HFFc6 (cell line): ENCODE data around the gene QKI. TPM values are rescaled to one million over a fixed set of nuclear protein-coding genes. Genes with fewer than 3 reads are reported as not detected.
"Not testable (repeated sequence)": the region's sequence is repeated elsewhere in the genome, so short reads cannot be mapped to it uniquely, and the experiment has no call there.

Source experiments
- DNase-seq: peaks from one replicate; pipeline ENCODE4 v3.0.0-alpha.2; 2018
- H3K27ac Mint-ChIP-seq: 2 replicates; pipeline ENCODE4 v1.8.0; 2020; ENCODE audit warnings: mild to moderate bottlenecking, mixed read lengths
- H3K27me3 Mint-ChIP-seq: 2 replicates; pipeline ENCODE4 v1.8.0; 2021; ENCODE audit warnings: mild to moderate bottlenecking, moderate library complexity, mixed read lengths; ENCODE audit not compliant: insufficient read depth
- H3K36me3 Mint-ChIP-seq: 2 replicates; pipeline ENCODE4 v1.8.0; 2021; ENCODE audit warnings: low read depth, mixed read lengths
- H3K4me1 Mint-ChIP-seq: 2 replicates; pipeline ENCODE4 v1.8.0; 2020; ENCODE audit warnings: low read depth, mixed read lengths
- H3K4me3 Mint-ChIP-seq: 2 replicates; pipeline ENCODE4 v1.8.0; 2020; ENCODE audit warnings: mild to moderate bottlenecking, moderate library complexity, mixed read lengths
- H3K9me3 Mint-ChIP-seq: 2 replicates; pipeline ENCODE4 v1.8.0; 2020; ENCODE audit warnings: mild to moderate bottlenecking, mixed read lengths
- total RNA-seq, 6 experiments: library from RNA; stranded (reverse); fragmentation: NEBNext Ultra II Directional; extraction: Animal tissue kit (Norgen Biotek cat#: 25700); gene quantifications; 2 replicates in 1 of 6; 3 replicates in 5 of 6; pipeline ENCODE4 v1.2.3, GENCODE V29; 2021
- TF ChIP-seq, protein P1 (sequence below): fragments of 200-600 bp; sonication (generic); IDR thresholded peaks from 2 replicates; pipeline ENCODE4 v1.5.0; 2021; ENCODE audit warnings: antibody characterized with exemption, mild to moderate bottlenecking

Gene QKI
- total RNA-seq, 6 experiments from 2014 or later, result 71.3 to 90.5 (median 85.1) TPM

DNA sequence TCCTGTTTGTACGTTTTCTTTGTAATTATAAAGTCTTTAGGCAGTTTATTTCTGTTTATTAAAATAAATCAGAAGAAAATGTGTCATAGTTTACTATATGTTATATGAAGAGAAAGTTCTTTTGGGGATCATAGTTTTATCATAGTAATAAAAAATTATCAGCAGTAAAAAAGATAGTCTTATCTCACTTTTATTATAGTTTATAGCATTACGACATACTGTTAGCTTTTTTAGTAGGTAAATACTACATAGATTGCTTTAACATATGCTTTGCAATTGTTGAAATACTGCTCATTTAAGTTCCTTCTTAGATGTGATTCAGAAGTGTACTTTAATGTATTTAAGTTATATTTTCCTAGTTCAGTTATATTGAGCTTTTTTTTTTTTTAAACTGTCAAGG lies 13.9 kb downstream of the QKI start:
- no peak for DNase-seq
- H3K27me3 Mint-ChIP-seq, result no peaks in the 10 kb centered on the region
- H3K36me3 Mint-ChIP-seq, result no peaks in the 10 kb centered on the region
- TF ChIP-seq, protein P1, sequence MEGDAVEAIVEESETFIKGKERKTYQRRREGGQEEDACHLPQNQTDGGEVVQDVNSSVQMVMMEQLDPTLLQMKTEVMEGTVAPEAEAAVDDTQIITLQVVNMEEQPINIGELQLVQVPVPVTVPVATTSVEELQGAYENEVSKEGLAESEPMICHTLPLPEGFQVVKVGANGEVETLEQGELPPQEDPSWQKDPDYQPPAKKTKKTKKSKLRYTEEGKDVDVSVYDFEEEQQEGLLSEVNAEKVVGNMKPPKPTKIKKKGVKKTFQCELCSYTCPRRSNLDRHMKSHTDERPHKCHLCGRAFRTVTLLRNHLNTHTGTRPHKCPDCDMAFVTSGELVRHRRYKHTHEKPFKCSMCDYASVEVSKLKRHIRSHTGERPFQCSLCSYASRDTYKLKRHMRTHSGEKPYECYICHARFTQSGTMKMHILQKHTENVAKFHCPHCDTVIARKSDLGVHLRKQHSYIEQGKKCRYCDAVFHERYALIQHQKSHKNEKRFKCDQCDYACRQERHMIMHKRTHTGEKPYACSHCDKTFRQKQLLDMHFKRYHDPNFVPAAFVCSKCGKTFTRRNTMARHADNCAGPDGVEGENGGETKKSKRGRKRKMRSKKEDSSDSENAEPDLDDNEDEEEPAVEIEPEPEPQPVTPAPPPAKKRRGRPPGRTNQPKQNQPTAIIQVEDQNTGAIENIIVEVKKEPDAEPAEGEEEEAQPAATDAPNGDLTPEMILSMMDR, result no peak
- H3K9me3 Mint-ChIP-seq, result no peaks in the 10 kb centered on the region
- H3K27ac Mint-ChIP-seq, result no peak overlapping the region; the same call in 1 of the 2 replicates
- H3K4me3 Mint-ChIP-seq, result no peak overlapping the region
- peaks cover 73% of the 10 kb centered on the region for H3K4me1 Mint-ChIP-seq

DNA sequence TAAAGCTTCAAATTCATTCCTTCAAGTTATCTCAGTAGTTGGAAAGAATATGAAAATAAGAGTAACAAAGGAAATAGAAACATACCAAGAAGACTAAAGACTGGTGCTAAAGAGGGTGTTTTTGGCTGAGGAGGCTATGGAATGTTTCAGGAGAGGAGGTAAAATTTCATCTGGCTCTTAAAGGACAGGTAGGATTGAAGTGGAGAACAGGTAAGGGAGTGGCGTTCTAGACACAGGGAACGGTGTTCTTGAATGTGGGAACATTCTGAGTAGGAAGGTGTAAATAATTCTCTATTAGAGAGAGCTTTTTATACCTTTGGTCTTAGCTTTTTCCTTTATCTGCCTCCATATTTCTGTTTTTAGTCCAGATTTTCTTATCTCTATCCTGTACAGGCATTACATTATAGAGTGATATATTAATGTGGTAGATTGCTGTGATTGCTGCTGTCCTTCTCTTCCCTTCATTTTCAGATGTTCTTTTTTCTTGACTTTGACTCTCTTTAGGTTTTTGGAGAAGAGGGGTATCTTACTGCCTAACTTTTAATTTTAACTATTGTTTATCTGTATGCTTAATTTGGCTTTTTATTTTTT lies 15.4 kb downstream of the QKI start:
- no peak for DNase-seq
- Mint-ChIP-seq H3K27ac (peak overlapping the region; percentile 1; the same call in 1 of the 2 replicates), H3K27me3 (no peaks in the 10 kb centered on the region), H3K4me3 (no peak overlapping the region), H3K36me3 (no peaks in the 10 kb centered on the region), H3K4me1 (peaks cover 59% of the 10 kb centered on the region), H3K9me3 (no peaks in the 10 kb centered on the region)
- TF ChIP-seq, protein P1, result no peak

DNA sequence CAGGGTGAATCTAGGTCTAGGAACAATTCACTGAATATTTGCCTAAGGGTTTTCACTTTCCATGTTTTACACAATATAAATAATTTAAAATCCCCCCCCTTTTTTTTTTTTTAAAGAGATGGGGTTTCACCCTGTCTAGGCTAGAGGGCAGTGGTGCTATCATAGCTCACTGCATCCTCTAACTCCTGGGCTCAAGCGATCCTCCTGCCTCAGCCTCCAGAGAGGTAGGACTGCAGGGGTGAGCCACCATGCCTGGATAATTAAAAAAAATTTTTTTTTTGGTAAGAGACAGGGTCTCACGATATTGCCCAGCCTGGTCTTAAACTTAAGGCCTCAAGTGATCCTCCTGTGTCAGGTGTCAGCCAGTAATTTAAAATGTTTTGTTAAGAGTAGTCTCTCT lies 17.8 kb downstream of the QKI start:
- TF ChIP-seq, protein P1, result peak; percentile 11; the same call in 1 of the 2 replicates
- Mint-ChIP-seq H3K4me3 (no peak overlapping the region), H3K4me1 (peaks cover 55% of the 10 kb centered on the region), H3K9me3 (no peaks in the 10 kb centered on the region), H3K36me3 (no peaks in the 10 kb centered on the region), H3K27me3 (no peaks in the 10 kb centered on the region), H3K27ac (no peak overlapping the region)
- DNase-seq, result no peak

DNA sequence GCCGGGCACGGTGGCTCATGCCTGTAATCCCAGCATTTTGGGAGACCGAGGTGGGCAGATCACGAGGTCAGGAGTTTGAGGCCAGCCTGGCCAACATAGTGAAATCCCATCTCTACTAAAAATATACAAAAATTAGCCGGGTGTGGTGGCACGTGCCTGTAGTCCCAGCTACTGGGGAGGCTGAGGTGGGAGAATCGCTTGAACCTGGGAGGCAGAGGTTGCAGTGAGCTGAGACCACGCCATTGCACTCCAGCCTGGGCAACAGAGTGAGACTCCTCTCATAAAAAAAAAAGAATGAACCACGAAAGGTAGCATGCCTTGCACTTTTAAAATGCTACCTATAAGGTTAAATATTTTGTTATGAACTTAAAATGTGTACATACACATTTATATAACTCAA lies 19.0 kb downstream of the QKI start:
- H3K4me1 Mint-ChIP-seq, result peaks cover 54% of the 10 kb centered on the region
- not testable (repeated sequence) for H3K9me3 Mint-ChIP-seq, DNase-seq, H3K36me3 Mint-ChIP-seq, H3K4me3 Mint-ChIP-seq, H3K27ac Mint-ChIP-seq, H3K27me3 Mint-ChIP-seq

DNA sequence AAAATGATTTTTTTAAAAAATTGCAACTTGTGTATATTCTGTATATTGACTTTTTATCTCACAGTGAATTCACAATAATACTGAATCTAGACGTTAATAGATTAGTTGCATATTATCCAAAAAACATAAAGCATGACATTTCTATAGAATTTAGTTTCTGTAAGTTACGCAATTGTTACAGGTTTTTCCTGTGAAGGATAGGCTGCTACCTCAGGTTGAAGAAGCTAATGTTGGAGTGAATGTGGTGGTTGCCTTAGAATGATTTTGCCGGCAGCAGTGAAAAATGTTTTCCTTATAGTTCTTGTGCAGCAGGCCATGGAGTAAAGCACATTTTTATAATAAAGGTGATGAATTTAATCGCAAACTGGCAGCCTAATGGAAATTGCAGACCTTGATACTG lies 20.5 kb downstream of the QKI start:
- Mint-ChIP-seq H3K4me3 (no peak overlapping the region), H3K27me3 (no peaks in the 10 kb centered on the region), H3K36me3 (no peaks in the 10 kb centered on the region), H3K27ac (no peak overlapping the region), H3K9me3 (no peaks in the 10 kb centered on the region), H3K4me1 (peaks cover 53% of the 10 kb centered on the region)
- TF ChIP-seq, protein P1, result no peak
- DNase-seq, result no peak

DNA sequence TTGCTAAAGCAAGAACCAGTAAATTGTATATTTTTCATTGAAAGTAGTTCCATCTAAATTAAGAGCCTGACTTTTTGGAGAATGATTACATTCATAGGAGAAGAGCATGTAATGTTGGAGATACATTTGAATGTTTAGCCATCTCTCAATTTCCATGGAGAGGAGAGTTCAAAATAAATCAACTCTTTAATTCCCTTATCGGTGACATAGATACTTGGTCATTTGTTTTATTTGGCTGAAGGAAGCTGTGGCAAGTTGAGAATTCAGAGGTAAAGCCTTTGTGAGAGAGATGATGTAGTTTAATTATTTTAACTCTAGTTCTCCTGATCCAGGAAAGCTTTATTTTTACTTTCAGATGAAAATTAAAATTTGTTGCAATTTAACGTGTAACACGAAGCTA lies 22.3 kb downstream of the QKI start:
- no peaks in the 10 kb centered on the region for H3K36me3 Mint-ChIP-seq
- no peaks in the 10 kb centered on the region for H3K27me3 Mint-ChIP-seq
- H3K27ac Mint-ChIP-seq, result no peak overlapping the region
- TF ChIP-seq, protein P1, result no peak
- no peak overlapping the region for H3K4me3 Mint-ChIP-seq
- no peaks in the 10 kb centered on the region for H3K9me3 Mint-ChIP-seq
- peaks cover 37% of the 10 kb centered on the region for H3K4me1 Mint-ChIP-seq
- no peak for DNase-seq
